NCI-H2107 treated with DMSO at 0.1 percent for 48 hours (cell line): ENCODE results near the gene CFAP45.

Experiments
- DNase-seq: peaks from one replicate; lab custom pipeline; 2025; ENCODE audit not compliant: unreplicated experiment; lab: John Stamatoyannopoulos, UW

CFAP45 gene

DNA sequence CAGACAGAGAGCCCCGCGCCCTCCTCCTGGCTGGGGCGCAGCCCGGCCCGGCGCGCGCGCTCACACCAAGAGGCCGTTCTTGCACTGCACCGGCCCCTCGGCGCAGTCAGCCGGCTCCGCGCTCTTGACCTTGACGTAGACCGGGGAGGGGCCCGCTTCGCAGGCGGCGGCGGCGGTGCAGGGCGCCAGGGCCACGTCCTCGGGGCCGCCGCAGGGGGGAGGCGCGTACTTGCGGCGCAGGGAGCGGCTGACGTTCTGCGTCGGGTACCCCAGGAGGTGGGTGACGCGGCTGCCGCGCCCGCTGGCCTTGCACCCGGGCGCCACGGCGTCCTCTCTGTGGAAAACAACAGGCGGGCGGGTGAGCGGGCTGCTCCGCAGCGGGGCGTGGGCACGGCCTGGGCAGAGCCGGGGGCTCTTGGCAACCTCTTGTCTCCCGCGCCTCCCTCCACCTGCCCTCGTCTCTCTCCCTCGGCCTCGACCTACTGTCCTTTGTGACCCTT, 45.2 kb downstream of the CFAP45 start:
- peak; percentile 70 for DNase-seq

- DNase-seq, result peak; percentile 63
Observed at GRCh38 chr1:159854116-159854692, 45.8 kb downstream of the CFAP45 start.

- no peak for DNase-seq
Observed at GRCh38 chr1:159853417-159854115, 46.4 kb downstream of the CFAP45 start.

DNA sequence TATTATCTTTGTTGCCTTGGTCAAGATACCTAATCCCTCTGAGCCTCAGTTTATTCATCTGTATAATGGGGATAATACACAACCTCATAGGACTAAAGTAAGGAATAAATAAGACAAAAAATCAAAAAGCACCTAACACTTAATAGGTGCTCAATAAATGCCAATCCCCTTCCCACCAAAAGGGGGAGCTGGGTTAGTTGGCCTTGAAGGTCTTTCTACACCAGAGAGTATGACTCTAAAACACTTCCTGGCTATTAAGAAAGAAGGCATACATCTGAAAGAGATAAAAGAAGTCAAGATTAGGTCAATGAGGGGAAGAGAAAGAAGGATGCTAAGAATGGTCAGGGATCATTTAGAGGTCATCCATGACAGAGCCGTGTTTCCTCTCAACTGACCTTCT, 48.6 kb downstream of the CFAP45 start:
- DNase-seq, result no peak

DNA sequence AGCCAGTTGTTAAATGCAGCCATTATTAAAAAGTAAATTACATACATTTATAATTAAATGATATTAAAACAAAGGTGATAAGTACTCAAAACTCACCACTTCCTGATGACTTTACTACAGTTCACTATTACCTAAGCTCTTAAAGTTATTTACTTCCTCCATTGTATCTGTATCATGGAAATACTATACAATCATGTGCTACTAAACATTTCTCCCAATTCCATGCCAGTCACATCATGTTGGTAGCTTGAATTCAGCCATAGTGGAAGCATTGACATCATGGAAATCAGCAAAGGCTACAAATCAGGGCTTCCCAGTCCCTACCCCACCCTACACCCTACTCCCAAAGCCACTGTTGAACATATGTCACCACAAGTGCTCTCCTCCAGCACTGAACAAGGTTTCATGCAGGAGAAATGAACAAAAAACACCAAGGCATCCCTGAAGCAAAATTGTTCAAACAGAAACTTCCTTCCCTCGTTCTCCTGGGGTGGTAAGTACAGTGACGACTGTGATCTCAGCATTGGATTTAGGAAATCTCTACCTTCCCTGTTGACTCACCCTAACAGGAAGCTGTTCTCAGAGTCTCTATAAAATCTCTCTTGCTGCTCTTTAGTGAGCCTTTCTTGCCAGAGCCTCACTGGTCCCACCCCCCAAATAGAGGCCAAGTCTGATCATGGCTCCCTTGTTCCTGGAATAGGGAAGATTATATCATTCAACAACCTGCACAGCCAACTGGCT, 50.2 kb downstream of the CFAP45 start:
- DNase-seq, result no peak

DNA sequence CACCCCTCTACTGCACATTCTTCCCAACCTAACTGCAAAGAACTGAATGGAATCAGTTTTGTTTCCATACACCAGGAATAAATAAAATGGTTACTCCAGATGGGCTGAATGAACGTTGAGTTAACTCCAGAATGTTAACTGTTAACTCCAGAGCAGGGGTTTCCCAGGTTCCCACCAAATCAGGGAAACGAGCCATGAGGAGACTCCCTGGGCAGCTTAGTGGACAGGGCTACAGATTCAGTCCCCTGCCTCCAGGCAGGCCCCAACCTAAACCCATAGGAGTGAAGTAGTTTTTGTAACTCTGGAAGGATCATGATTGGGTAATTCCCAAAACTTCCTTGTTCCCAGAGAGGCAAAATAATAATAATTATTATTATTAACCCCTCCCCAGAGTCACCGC, 51.6 kb downstream of the CFAP45 start:
- DNase-seq, result no peak

GRCh38 chr1:159847231-159847630, 52.7 kb downstream of the CFAP45 start:
- DNase-seq, result no peak

GRCh38 chr1:159845751-159846629, 54.0 kb downstream of the CFAP45 start:
- no peak for DNase-seq

DNA sequence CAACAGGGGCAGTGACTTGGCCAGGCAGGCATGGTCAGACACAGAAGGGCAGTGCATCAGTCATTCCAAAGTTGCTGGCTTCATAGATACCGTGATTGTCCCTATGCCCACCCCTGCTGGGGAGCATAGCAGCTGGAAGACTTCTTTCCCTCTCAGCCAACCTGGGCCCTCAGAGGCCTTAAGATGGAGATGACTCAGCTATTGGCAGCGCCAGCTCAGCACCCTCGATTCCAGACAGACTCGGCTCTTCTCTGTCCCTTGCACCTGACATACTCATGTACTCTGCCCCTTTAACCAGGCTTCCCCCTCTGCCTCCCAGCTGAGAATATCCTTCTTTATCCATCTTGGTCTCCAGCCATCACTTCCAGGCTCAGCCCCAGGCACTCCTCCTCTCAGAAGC, 56.5 kb downstream of the CFAP45 start:
- DNase-seq, result no peak

DNA sequence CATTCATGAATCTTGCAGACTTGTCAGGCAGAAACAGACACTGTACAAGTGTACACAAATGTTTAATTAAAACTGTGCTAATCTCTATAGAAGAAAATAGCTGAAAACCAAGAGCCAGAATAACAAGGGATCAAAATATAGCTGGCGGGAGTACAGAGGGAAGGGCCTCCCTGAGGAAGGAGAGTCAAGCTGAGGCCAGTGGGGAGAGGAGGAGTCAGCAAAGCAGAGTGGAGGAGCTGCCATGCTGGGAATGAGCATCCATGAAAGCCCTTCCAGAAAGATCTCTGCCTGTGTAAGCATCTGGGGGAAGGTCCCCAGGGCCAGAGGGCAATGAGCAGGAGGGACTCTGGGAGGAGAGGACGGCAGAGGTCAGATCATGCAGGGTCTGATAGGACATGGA, 58.2 kb downstream of the CFAP45 start:
- DNase-seq, result no peak

DNA sequence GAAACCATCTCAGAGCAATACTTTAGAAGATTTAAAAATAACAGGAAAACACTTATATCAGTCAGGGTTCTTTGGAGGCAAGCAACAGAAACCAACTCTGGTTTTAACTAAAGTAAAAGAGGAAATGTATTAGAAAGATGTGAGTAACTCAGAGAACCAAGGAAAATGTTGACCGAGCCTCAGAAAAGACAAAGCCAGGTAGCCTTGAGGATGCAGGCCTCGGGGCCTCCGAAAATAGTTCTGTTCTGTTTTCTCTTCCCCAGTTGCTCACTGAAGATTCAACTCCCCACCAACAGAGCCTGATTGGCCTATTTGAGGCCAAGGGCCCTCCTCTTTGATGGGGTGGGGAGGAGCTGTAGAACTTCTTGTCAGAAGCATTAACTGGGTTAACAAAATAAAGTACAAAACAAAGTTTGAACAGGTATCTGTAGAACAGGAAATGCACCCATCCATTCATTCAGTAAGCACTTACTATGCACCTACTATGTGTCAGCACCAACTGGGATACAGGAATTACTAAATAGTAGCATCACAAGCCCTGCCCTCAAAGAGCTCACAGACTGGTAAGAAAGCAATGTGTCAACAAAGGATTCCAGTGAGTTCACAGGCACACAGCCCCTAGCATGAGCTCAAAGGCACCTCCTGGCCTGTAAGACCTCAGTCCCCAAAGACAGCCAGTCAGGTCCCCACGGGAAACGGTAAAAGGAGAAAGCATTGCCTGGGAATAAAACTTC, 60.7 kb downstream of the CFAP45 start:
- DNase-seq, result no peak

DNA sequence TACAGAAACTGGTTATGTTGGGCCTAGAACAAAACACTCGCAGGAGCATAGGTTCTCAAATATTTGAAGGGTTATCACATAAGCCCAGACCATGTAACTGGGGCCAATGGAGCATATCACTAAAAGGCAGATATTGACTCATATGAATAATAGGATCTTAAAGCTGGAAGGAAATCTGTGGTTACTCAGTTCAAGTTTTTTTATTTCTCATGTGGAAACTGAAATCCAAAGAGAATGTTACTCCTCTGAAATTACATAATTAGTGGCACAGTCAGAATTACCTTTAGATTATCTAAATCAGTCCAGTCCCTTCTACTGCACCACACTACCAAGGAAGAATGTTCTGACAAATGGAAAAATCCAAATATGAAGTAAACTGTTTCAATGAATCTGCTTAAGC, 61.2 kb downstream of the CFAP45 start:
- no peak for DNase-seq

GRCh38 chr1:159835862-159836525, 64.0 kb downstream of the CFAP45 start:
- DNase-seq, result no peak

- no peak for DNase-seq
Observed at GRCh38 chr1:159835356-159835755, 64.6 kb downstream of the CFAP45 start.

- DNase-seq, result no peak
Observed at GRCh38 chr1:159832309-159832708, 67.7 kb downstream of the CFAP45 start.

DNA sequence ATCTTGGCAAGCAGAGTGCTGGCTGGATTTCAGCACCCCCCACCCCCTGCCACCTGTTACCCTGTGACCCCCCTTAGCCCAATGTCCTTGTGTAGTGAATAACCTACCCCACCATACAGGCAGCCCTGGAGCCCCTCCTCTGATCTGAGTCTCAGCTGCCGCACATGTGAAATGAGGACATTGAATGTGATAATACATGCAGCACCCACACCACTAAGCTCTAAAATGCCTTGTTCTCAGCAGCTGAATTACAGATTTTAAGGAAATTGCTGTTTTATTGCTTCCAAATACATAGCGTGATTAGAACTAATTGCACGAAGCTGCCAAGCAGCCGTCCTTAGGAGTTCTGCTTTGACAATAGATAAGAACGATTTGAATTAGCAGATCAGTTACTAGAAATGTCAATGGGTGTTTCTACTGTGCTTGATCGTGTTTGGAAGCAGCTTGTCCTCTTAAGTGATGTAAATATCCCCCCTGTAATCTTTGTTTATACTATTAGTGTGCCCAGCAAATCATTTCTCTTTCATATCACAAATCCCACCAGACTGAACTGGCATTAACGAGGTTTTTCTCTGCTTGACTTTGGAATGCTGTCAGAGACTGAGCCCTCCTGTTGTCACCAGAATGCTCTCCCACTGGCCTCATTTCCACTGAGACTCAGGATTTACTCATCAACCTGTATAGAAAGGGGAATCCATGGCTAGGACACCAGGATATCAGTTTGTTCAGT, 68.4 kb downstream of the CFAP45 start:
- DNase-seq, result peak; percentile 44

- DNase-seq, result no peak
Observed at GRCh38 chr1:159830722-159831121, 69.2 kb downstream of the CFAP45 start.

GRCh38 chr1:159829822-159830465, 70.0 kb downstream of the CFAP45 start:
- no peak for DNase-seq

DNA sequence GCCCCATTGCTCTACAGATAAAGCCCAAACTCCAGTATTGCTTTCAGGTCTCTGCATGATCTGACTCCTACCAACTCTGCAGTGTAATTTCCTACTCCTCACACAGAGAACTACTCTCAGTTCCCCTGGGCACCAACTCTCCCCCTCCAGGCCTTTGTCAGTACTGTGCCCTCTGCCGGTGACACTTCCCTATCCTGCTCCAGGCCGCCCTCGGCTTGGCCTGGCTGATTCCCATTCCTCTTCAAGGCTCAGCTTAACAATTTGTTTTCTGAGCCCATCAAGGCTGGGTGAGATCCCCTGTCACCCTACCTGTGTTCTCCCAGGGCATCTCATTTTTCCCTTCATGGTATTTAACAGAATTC, 70.7 kb downstream of the CFAP45 start:
- peak; percentile 92 for DNase-seq
